Gastrocnemius medialis (tissue), 4 donors: ENCODE data around the gene MYO7A.

Source experiments
- POLR2A ChIP-seq, 2 donors: fragments of 450-650 bp; IDR thresholded peaks; one replicate each; pipeline ENCODE4 v1.6.1; 2017; ENCODE audit warnings: antibody characterized with exemption in 2 of 2, mild to moderate bottlenecking in 2 of 2, moderate library complexity in 2 of 2
- TF ChIP-seq, protein P1 (sequence below), 5 experiments: fragments of 450-650 bp in 3 of 5; fragments of 200-600 bp in 2 of 5; sonication (generic) in 2 of 5; IDR thresholded peaks in 4 of 5; conservative IDR thresholded peaks in 1 of 5; 1 replicate in 4 of 5; 2 replicates in 1 of 5; pipeline ENCODE4 v1.5.1; 2016 to 2019; ENCODE audit warnings: antibody characterized with exemption in 5 of 5, mild to moderate bottlenecking in 3 of 5, moderate library complexity in 3 of 5

DNA sequence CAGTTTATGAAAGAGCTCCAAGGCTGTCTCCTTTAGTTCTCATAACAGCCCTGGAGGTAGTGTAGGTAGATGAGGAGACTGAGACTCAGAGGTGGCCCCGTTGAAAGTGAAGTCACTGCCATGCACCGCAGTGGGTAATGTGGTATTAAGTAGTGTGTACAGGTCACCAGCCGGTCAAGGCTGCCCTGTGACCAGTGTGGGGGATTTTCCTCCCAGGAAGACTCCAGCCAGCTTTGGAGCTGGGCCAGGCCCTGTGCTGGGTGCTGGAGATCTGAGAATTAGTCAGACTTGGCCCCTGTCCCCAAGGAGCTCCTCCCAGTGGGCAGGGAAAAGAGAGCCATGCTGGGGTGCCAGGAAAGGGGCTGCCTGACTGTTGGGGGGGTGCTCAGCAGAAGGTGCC, 20.1 kb upstream of the MYO7A start:
- TF ChIP-seq, protein P1, sequence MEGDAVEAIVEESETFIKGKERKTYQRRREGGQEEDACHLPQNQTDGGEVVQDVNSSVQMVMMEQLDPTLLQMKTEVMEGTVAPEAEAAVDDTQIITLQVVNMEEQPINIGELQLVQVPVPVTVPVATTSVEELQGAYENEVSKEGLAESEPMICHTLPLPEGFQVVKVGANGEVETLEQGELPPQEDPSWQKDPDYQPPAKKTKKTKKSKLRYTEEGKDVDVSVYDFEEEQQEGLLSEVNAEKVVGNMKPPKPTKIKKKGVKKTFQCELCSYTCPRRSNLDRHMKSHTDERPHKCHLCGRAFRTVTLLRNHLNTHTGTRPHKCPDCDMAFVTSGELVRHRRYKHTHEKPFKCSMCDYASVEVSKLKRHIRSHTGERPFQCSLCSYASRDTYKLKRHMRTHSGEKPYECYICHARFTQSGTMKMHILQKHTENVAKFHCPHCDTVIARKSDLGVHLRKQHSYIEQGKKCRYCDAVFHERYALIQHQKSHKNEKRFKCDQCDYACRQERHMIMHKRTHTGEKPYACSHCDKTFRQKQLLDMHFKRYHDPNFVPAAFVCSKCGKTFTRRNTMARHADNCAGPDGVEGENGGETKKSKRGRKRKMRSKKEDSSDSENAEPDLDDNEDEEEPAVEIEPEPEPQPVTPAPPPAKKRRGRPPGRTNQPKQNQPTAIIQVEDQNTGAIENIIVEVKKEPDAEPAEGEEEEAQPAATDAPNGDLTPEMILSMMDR (IDR thresholded peaks at IDR 0.05 in 4 of 5, conservative IDR thresholded peaks at IDR 0.05 in 1 of 5) = no peak
- TF ChIP-seq POLR2A (IDR thresholded peaks at IDR 0.05) = no peak
